Uterus (tissue), 4 donors: Measurements from ENCODE around the gene ADARB2. TPM values are rescaled to one million over a fixed set of nuclear protein-coding genes. Genes with fewer than 3 reads are reported as not detected.
"Not testable (repeated sequence)": the region's sequence is repeated elsewhere in the genome, so short reads cannot be mapped to it uniquely, and the experiment has no call there.

ENCODE experiments used
- DNase-seq, 2 donors: peaks; one replicate each; pipeline ENCODE4 v3.0.0-alpha.2; 2019 to 2020
- H3K27ac ChIP-seq, 2 donors: fragments of 200-600 bp; sonication (generic); 1 replicate in 1 of 2; 2 replicates in 1 of 2; pipeline ENCODE4 v1.5.1; 2016 to 2018
- H3K27me3 ChIP-seq, 2 donors: fragments of 200-600 bp; sonication (generic); one replicate each; pipeline ENCODE4 v1.5.1; 2018 to 2019; ENCODE audit warnings: control low read depth in 1 of 2
- H3K36me3 ChIP-seq, 2 donors: fragments of 200-600 bp; sonication (generic); one replicate each; pipeline ENCODE4 v1.5.1; 2019; ENCODE audit warnings: control low read depth in 1 of 2
- H3K4me1 ChIP-seq, 2 donors: fragments of 200-600 bp; sonication (generic); one replicate each; pipeline ENCODE4 v1.5.1; 2018 to 2019; ENCODE audit warnings: control low read depth in 1 of 2
- H3K4me3 ChIP-seq, 2 donors: fragments of 200-600 bp; sonication (generic); 1 replicate in 1 of 2; 2 replicates in 1 of 2; pipeline ENCODE4 v1.5.1; 2018 to 2019; ENCODE audit warnings: mild to moderate bottlenecking in 1 of 2
- H3K9me3 ChIP-seq, 2 donors: fragments of 200-600 bp; sonication (generic); one replicate each; pipeline ENCODE4 v1.5.1; 2019; ENCODE audit warnings: control low read depth in 1 of 2
- CTCF ChIP-seq, 4 experiments: fragments of 200-600 bp in 2 of 4; fragments of 450-650 bp in 2 of 4; sonication (generic) in 2 of 4; IDR thresholded peaks; one replicate each; pipeline ENCODE4 v1.5.1; 2016 to 2019; ENCODE audit warnings: antibody characterized with exemption in 4 of 4, mild to moderate bottlenecking in 2 of 4, moderate library complexity in 1 of 4
- POLR2A ChIP-seq, 2 donors: fragments of 450-650 bp; IDR thresholded peaks; one replicate each; pipeline ENCODE4 v1.6.1; 2016; ENCODE audit warnings: antibody characterized with exemption in 2 of 2, mild to moderate bottlenecking in 1 of 2, moderate library complexity in 1 of 2
- intact Hi-C: fragments of 100-400 bp; cut with DNase I; formaldehyde crosslinking; loops from one replicate; pipeline ENCODE4 v1.15.1; 2023; ENCODE audit warnings: low total_unique reads
- total RNA-seq, 4 donors: library from RNA; depleted of rRNA in 3 of 4; stranded (reverse); fragments of >200 nt in 3 of 4; gene quantifications; one replicate each; pipeline versions ENCODE4 v1.1.0 to v1.2.4, GENCODE V29; 2014 to 2023
- donor health status: DM: yes; HTN: yes; CAD: no.

The ADARB2 gene
- total RNA-seq, 4 donors from 2014 or later, result 0.76 to 2.6 (median 2.0) TPM; not detected in 1

GRCh38 chr10:1399431-1400100, 337.8 kb downstream of the ADARB2 start:
- no peaks in the 10 kb centered on the region for H3K36me3 ChIP-seq
- TF ChIP-seq POLR2A (IDR thresholded peaks at IDR 0.05) (no peak), CTCF (IDR thresholded peaks at IDR 0.05) (no peak)
- H3K9me3 ChIP-seq, result no peaks in the 10 kb centered on the region
- intact Hi-C loops, result no loop called here
- no peaks in the 10 kb centered on the region for H3K27me3 ChIP-seq
- DNase-seq, result no peak
- H3K27ac ChIP-seq, result no peak overlapping the region
- no peaks in the 10 kb centered on the region for H3K4me1 ChIP-seq
- H3K4me3 ChIP-seq, result no peak overlapping the region

DNA sequence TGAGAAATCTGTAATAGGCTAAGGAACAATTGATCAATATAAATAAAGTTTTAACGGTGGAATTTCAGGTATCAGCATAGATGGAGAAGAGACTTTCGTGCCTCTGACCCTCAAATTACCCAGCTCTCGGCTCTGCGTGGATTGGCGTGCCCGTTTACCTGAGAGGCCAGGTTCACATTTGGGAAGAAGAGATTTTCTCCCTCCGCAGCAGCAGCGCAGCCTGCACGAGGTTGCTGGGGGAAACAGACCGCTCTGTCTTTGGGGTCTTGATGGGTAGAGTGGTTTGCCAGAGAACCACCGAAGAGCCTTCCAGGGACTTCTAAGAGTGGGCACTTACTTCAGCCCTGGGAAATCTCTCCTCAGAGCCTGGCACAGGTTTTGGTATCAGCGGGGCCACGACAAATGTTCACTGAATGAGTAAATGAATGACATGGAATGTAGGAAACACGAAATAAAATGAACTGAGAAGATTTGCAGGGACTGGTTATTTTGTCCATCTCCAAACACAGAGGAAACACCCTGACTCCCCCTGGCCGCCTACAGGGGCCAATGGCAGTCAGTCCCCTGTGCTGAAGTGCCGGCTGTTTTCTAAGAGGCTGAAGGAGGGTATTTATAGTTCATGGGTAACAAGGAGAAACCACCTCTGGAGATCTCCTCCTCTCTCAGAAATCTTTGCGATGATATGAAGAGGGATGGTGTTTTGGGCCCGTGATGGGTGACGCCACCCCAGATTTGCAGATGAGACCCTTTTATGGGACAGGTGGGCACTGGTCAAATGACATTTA, 338.5 kb downstream of the ADARB2 start:
- DNase-seq, result no peak
- Histone ChIP-seq H3K36me3 (no peaks in the 10 kb centered on the region), H3K27me3 (no peaks in the 10 kb centered on the region), H3K4me3 (no peak overlapping the region), H3K4me1 (no peaks in the 10 kb centered on the region), H3K9me3 (no peaks in the 10 kb centered on the region), H3K27ac (no peak overlapping the region)
- intact Hi-C loops, result no loop called here
- TF ChIP-seq POLR2A (IDR thresholded peaks at IDR 0.05) (no peak), CTCF (IDR thresholded peaks at IDR 0.05) (no peak)

GRCh38 chr10:1398116-1398515, 339.2 kb downstream of the ADARB2 start:
- H3K9me3 ChIP-seq, H3K27me3 ChIP-seq, DNase-seq, H3K36me3 ChIP-seq, H3K4me1 ChIP-seq, H3K27ac ChIP-seq, H3K4me3 ChIP-seq, intact Hi-C loops: not testable (repeated sequence)

GRCh38 chr10:1396297-1396635, 341.1 kb downstream of the ADARB2 start:
- DNase-seq, result no peak
- TF ChIP-seq CTCF (IDR thresholded peaks at IDR 0.05) (no peak), POLR2A (IDR thresholded peaks at IDR 0.05) (no peak)
- Histone ChIP-seq H3K4me1 (no peaks in the 10 kb centered on the region), H3K36me3 (no peaks in the 10 kb centered on the region), H3K27ac (no peak overlapping the region), H3K9me3 (no peaks in the 10 kb centered on the region), H3K4me3 (no peak overlapping the region), H3K27me3 (no peaks in the 10 kb centered on the region)
- intact Hi-C loops, result no loop called here

DNA sequence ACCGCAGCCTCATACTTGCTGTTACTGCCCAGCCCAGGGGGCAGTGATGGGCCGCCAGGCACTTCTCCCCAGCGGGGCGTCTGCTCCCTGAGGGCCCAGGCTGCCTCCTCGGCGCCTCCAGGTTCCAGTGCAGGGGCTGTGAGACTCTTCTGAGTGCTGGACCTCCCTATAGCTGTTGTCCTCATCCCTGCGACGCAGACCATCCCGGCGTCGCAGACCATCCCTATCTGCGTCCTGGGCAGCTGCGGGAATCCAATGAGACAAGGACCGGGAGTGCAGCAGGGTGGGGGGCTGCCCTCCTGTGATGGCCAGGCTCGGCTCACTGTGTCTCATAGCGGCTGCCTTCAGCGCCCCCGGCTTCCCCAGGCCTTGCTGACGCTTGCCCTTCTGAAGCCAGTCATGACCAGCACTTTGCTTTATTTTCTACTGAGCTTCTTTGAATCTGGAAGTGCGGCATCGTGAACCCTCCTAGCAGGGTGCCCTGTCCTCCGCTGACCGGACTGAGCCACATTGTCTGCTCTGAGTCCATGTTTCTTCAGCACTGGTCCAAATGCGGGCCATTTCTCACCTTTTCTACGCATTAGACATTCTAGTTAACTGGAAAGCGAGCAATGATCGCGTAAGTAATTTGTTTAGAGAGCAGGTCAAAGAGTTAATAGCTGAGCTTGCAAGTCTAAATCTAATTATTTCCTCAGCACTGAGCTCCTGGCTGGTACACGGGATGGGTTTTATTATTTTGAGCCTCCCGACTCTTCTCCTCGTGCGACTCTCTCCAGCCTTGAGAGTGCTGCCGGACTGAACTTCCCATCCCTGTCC, 341.6 kb downstream of the ADARB2 start:
- H3K9me3 ChIP-seq, result no peaks in the 10 kb centered on the region
- no peak for DNase-seq
- intact Hi-C loops, result no loop called here
- no peak overlapping the region for H3K27ac ChIP-seq
- TF ChIP-seq POLR2A (IDR thresholded peaks at IDR 0.05), result no peak
- TF ChIP-seq CTCF (IDR thresholded peaks at IDR 0.05), result no peak
- H3K4me1 ChIP-seq, result no peaks in the 10 kb centered on the region
- H3K4me3 ChIP-seq, result no peak overlapping the region
- no peaks in the 10 kb centered on the region for H3K36me3 ChIP-seq
- no peaks in the 10 kb centered on the region for H3K27me3 ChIP-seq
